HepG2 (cell line): Measurements from ENCODE around the gene KCNK10. TPM values are rescaled to one million over a fixed set of nuclear protein-coding genes. Genes with fewer than 3 reads are reported as not detected.

ENCODE experiments used
- ATAC-seq: fragments of 200-7000 bp; cut with Tn5 transposase; 3 replicates; pipeline ENCODE4 v1.9.1; 2020; ENCODE audit warnings: mild to moderate bottlenecking, moderate library complexity
- BruUV-seq: library from RNA; stranded (reverse); fragments of 400-500 nt; replicated peaks from 2 replicates; lab custom pipeline; 2021; lab: Mats Ljungman, UMichigan
- CTCF ChIA-PET: fragments of 300-600 bp; formaldehyde crosslinking; extraction: SDS; loops from one replicate; lab custom pipeline; 2021; ENCODE audit warnings: low total read pairs, inconsistent platforms, low intra/inter-chr PET ratio; lab: Yijun Ruan, JAX
- POLR2A ChIA-PET: fragments of 350-600 bp; sonication (Branson Sonifier 250); formaldehyde crosslinking; loops from one replicate; lab custom pipeline; 2020; ENCODE audit warnings: antibody characterized with exemption, inconsistent platforms; lab: Yijun Ruan, JAX
- DNase-seq: peaks from one replicate; pipeline ENCODE4 v3.0.0-alpha.2; 2015; ENCODE audit warnings: low spot score
- FAIRE-seq: peaks from 3 replicates; lab custom pipeline; 2011; peaks lifted over from hg19 to GRCh38; lab: Jason Lieb, UNC
- H2AFZ ChIP-seq: one replicate; pipeline ENCODE4 v1.6.1; 2011; ENCODE audit warnings: low read length, inconsistent platforms
- H3K27ac ChIP-seq: fragments of 300-600 bp; 3 replicates; pipeline ENCODE4 v1.8.0; 2011; ENCODE audit warnings: mixed run types, mild to moderate bottlenecking, mixed read lengths, low read length, inconsistent platforms; ENCODE audit not compliant: insufficient read depth; ENCODE audit errors: extremely low read length
- H3K27me3 ChIP-seq, 2 experiments: fragments of 200-600 bp in 1 of 2; 2 replicates in 1 of 2; 3 replicates in 1 of 2; pipeline versions ENCODE4 v1.6.0 to v1.8.0; 2011; ENCODE audit warnings: low read length in 2 of 2, mild to moderate bottlenecking in 2 of 2, moderate library complexity in 2 of 2, inconsistent platforms in 1 of 2; ENCODE audit not compliant: insufficient read depth in 2 of 2, control insufficient read depth in 1 of 2
- H3K36me3 ChIP-seq, 2 experiments: fragments of 200-600 bp in 1 of 2; replicated peaks in 1 of 2; 2 replicates in 1 of 2; 3 replicates in 1 of 2; pipeline versions ENCODE4 v1.5.1 to v1.8.0; 2011; ENCODE audit warnings: low read length in 2 of 2, inconsistent platforms in 1 of 2; ENCODE audit not compliant: insufficient read depth in 2 of 2, control insufficient read depth in 1 of 2
- H3K4me1 ChIP-seq: 2 replicates; pipeline ENCODE4 v1.5.1; 2012; ENCODE audit warnings: low read length, inconsistent platforms; ENCODE audit not compliant: insufficient read depth
- H3K4me2 ChIP-seq: 2 replicates; pipeline ENCODE4 v1.6.0; 2011; ENCODE audit warnings: low read depth, low read length, inconsistent platforms
- H3K4me3 ChIP-seq, 3 experiments: fragments of 200-600 bp in 1 of 3; sonication (generic), shearing (Covaris generic) in 1 of 3; replicated peaks in 1 of 3; 2 replicates each; pipeline ENCODE4 v1.5.1; 2011 to 2016; ENCODE audit warnings: low read length in 3 of 3, inconsistent platforms in 2 of 3, low read depth in 2 of 3, mild to moderate bottlenecking in 2 of 3, control low read depth in 1 of 3, mixed read lengths in 1 of 3; ENCODE audit not compliant: insufficient read depth in 1 of 3
- H3K79me2 ChIP-seq: one replicate; pipeline ENCODE4 v1.6.1; 2011; ENCODE audit warnings: low read length, inconsistent platforms; ENCODE audit not compliant: insufficient read depth
- H3K9ac ChIP-seq: 2 replicates; pipeline ENCODE4 v1.6.0; 2011; ENCODE audit warnings: mild to moderate bottlenecking, low read depth, low read length, inconsistent platforms; ENCODE audit not compliant: insufficient read depth
- H3K9me3 ChIP-seq: 2 replicates; pipeline ENCODE4 v1.5.1; 2012; ENCODE audit warnings: mild to moderate bottlenecking, low read length
- H4K20me1 ChIP-seq: 2 replicates; pipeline ENCODE4 v1.6.0; 2011; ENCODE audit warnings: inconsistent platforms, mild to moderate bottlenecking, low read length, moderate library complexity; ENCODE audit not compliant: insufficient read depth
- AFF4 ChIP-seq: sonication (generic); formaldehyde crosslinking; IDR thresholded peaks from 2 replicates; pipeline ENCODE4 v1.4.0; 2020; ENCODE audit warnings: missing genetic modification reagents
- AHDC1 ChIP-seq: sonication (generic); formaldehyde crosslinking; IDR thresholded peaks from 2 replicates; pipeline ENCODE4 v1.5.1; 2020; ENCODE audit warnings: mild to moderate bottlenecking, missing genetic modification reagents, borderline replicate concordance
- HNRNPLL ChIP-seq: fragments of 200-400 bp; formaldehyde crosslinking; IDR thresholded peaks from 2 replicates; pipeline ENCODE4 v1.6.1; 2017; ENCODE audit warnings: mild to moderate bottlenecking, low read depth, low read length; ENCODE audit not compliant: poor library complexity, severe bottlenecking
- IRF9 ChIP-seq: sonication (generic); formaldehyde crosslinking; IDR thresholded peaks from 2 replicates; pipeline ENCODE4 v1.8.0; 2022; ENCODE audit warnings: missing genetic modification reagents, mild to moderate bottlenecking, borderline replicate concordance
- MXD1 ChIP-seq: sonication (generic); formaldehyde crosslinking; IDR thresholded peaks from 2 replicates; pipeline ENCODE4 v1.4.0; 2020; ENCODE audit warnings: mild to moderate bottlenecking, missing genetic modification reagents
- ZBTB10 ChIP-seq: sonication (generic); formaldehyde crosslinking; IDR thresholded peaks from 2 replicates; pipeline ENCODE4 v1.4.0; 2020; ENCODE audit warnings: missing genetic modification reagents, borderline replicate concordance
- ZNF12 ChIP-seq: sonication (generic); formaldehyde crosslinking; IDR thresholded peaks from 2 replicates; pipeline ENCODE4 v1.5.0; 2020; ENCODE audit warnings: missing genetic modification reagents
- ZNF124 ChIP-seq: sonication (generic); formaldehyde crosslinking; IDR thresholded peaks from 2 replicates; pipeline ENCODE4 v1.4.0; 2020; ENCODE audit warnings: missing genetic modification reagents
- ZNF589 ChIP-seq: sonication (generic); formaldehyde crosslinking; conservative IDR thresholded peaks from 2 replicates; pipeline ENCODE4 v1.8.0; 2022; ENCODE audit warnings: mild to moderate bottlenecking, moderate library complexity, missing genetic modification reagents
- WGBS: methylation state at CpG from one replicate; pipeline ENCODE4 v1.1.6; 2017; ENCODE audit warnings: low lambda C conversion rate; 5-methylcytosine and 5-hydroxymethylcytosine counted together
- in situ Hi-C: cut with HindIII; loops from 2 replicates; pipeline ENCODE4 v1.10.0; 2017; ENCODE audit warnings: low pct_unique_long_range_greater_than_20kb; ENCODE audit not compliant: extremely low pct_ligation_motif_present
- intact Hi-C: fragments of 100-400 bp; cut with micrococcal nuclease; formaldehyde crosslinking; loops from one replicate; pipeline ENCODE4 v1.10.0; 2022; ENCODE audit not compliant: unreplicated experiment
- polyA plus RNA-seq, 8 experiments: library from polyadenylated mRNA; depleted of rRNA in 3 of 8; stranded (reverse) in 7 of 8; unstranded in 1 of 8; fragments of >200 nt; fragmentation: Illumina TruSeq in 4 of 8; extraction: Trizol in 4 of 8; gene quantifications; 2 replicates each; pipeline versions ENCODE4 v1.2.1 to v1.2.3, GENCODE V29; 2011 to 2016; ENCODE audit warnings: low read depth in 4 of 8, missing spikeins in 1 of 8, mixed read lengths in 1 of 8; ENCODE audit not compliant: insufficient read depth in 1 of 8
- total RNA-seq, 5 experiments: library from RNA; depleted of rRNA; stranded (reverse); fragments of >200 nt; fragmentation: Illumina TruSeq; extraction: Trizol; gene quantifications; 2 replicates each; pipeline ENCODE4 v1.2.3, GENCODE V29; 2016; ENCODE audit warnings: low read depth in 1 of 5

The KCNK10 gene
- total and polyA plus RNA-seq, 2 of the 13 experiments (the other 11 are each of a cell fraction or from before 2014, with no cell fraction given): not detected

GRCh38 chr14:88225721-88226120, 97.3 kb downstream of the KCNK10 start:
- H3K36me3 ChIP-seq: no peaks in the 10 kb centered on the region
- intact Hi-C loops (no loop called here), in situ Hi-C loops (no loop called here)
- H3K4me2 ChIP-seq: no peak overlapping the region
- no TSS peak for BruUV-seq
- CTCF ChIA-PET: no interaction called here
- H3K79me2 ChIP-seq: no peaks in the 10 kb centered on the region
- 0% methylated on average over 2 of the region's 3 CpGs for WGBS
- H3K4me3 ChIP-seq: no peak overlapping the region
- no peak overlapping the region for H3K9ac ChIP-seq
- H3K27ac ChIP-seq: no peak overlapping the region
- no peaks in the 10 kb centered on the region for H3K4me1 ChIP-seq
- DNase-seq (no peak), FAIRE-seq (no peak), ATAC-seq (no peak)
- POLR2A ChIA-PET: no interaction called here
- H3K27me3 ChIP-seq: peaks cover 0 to 7% of the 10 kb centered on the region in 2 experiments; a peak in 2 of 5 replicates
- H3K9me3 ChIP-seq: peaks cover 20% of the 10 kb centered on the region
- no peaks in the 10 kb centered on the region for H4K20me1 ChIP-seq
- no peak overlapping the region for H2AFZ ChIP-seq
- no peak for TF ChIP-seq HNRNPLL
- no peak for TF ChIP-seq ZNF12 (CRISPR knock-in tag)
- TF ChIP-seq AHDC1 (CRISPR knock-in tag): no peak
- no peak for TF ChIP-seq ZBTB10 (CRISPR knock-in tag)
- TF ChIP-seq ZNF124 (CRISPR knock-in tag): no peak
- TF ChIP-seq MXD1 (CRISPR knock-in tag): no peak
- no peak for TF ChIP-seq IRF9
- TF ChIP-seq AFF4 (CRISPR knock-in tag): no peak
- no peak for TF ChIP-seq ZNF589 (CRISPR knock-in tag)
